GM18907 (cell line): Measurements from ENCODE around the gene NOL9.
"Not testable (repeated sequence)": the region's sequence is repeated elsewhere in the genome, so short reads cannot be mapped to it uniquely, and the experiment has no call there.

ENCODE experiments used
- ATAC-seq: cut with Tn5 transposase; IDR thresholded peaks from one replicate; pipeline ENCODE4 v1.9.1; 2021; ENCODE audit warnings: mild to moderate bottlenecking, moderate library complexity; ENCODE audit not compliant: unreplicated experiment

NOL9 gene

DNA sequence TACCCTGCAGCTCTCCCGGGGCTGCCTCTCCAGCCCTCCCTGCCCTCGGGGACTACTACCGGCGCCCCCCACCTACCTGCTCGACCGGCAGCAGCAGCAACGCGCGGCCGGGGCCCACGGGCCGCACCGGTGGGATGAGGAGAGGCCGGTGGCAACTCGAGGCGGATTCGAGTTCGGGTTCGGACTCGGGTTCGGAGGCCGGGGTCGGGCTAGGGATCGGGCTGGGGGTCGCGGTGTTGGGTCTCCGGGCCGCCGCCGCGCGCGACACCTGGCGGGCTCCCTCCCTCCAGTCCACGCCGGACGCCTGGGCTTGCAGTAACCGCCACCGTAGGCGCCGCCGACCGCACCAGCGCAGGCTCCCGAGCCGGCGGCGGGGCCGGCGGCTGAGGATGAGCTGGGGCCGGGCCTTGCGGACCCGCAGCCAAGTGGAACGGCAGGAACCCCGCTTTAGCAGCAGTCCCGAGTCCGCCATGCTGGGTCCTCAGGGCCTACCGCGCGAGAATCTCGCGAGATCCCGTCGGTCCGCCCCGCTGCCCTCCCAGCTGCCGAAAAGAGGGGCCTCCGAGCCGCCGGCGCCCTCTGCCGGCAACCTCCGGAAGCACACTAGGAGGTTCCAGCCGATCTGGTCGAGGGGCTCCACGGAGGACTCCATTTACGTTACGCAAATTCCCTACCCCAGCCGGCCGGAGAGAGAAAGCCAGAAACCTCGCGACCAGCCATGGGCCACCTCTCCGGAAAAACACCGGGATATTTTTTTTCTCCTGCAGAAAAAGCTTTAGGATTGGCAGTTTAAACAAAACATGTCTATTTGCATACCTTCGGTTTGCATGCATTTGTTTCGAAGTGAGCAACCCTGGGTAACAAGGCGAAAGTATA lies at the start of gene NOL9:
Gene NOL9, minus strand, starts transcription at position 483 of the 876 bp plus-strand sequence. Its CDS starts 11 bp downstream, at position 472.
- peak; percentile 89 for ATAC-seq

DNA sequence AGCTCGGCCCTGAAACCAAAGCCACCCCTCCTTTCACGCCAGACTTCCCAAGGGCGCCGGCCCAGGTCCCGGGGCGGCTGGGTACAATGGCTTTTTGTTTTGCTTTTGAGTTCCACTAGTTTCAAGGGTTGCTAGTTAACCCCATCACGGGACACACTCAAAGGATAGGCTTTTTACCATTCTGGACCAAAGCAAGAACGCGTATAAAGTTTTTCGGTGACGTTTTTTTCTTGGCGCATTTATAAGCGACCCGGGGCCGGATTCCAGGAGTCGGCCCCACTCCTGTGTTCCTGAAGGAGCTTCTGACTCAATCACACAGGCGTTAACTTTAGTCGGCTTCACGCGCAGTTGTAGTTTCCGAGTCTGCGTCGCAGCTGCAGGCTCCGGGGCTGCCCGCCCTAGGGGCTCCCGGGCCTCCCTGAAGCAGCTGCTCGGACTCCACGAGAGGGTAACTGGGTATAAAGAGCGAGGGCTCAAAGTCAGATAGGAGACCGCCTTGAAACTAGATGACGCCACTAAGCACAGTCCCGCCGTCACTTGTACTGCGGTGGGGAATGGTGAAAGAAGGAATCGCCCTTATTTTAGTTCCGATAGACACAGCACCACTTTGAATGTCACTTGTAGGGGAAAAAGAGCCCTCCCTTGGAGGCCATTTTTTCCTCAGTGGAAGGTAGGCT lies 49.1 kb upstream of the NOL9 start:
- ATAC-seq = peak; percentile 21

DNA sequence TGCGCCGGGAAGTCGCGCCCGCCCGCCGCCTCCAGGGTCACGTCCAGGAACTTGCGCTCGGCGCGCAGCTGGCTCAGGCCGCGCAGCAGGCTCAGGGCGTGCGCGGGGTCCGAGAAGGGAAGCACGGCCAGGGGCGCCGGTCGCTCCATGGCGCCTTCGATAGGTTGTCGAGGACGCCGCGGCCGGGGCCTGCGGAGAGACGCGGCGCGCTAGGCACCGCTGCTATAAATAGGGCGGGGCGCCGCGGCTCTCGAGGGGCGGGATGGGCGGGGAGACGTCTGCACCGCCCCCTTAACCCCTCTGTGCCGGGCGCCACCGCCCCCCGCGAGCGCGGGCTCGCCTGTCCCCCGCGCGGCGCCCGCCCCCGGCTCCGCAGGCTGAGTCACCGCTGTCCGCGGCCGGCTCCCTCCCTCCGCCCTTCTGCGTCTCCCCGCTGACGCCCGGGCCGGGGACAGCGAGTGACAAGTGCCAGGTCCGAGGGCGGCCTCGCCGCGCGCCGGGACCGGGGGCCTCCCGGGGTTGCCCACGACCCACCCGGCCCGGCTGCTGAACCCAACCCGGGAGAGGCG lies 48.4 kb upstream of the NOL9 start, which contains the start of gene KLHL21:
Gene KLHL21, minus strand, starts transcription at position 201 of the 569 bp plus-strand sequence. Its CDS starts 52 bp downstream, at position 149.
- peak; percentile 53 for ATAC-seq

DNA sequence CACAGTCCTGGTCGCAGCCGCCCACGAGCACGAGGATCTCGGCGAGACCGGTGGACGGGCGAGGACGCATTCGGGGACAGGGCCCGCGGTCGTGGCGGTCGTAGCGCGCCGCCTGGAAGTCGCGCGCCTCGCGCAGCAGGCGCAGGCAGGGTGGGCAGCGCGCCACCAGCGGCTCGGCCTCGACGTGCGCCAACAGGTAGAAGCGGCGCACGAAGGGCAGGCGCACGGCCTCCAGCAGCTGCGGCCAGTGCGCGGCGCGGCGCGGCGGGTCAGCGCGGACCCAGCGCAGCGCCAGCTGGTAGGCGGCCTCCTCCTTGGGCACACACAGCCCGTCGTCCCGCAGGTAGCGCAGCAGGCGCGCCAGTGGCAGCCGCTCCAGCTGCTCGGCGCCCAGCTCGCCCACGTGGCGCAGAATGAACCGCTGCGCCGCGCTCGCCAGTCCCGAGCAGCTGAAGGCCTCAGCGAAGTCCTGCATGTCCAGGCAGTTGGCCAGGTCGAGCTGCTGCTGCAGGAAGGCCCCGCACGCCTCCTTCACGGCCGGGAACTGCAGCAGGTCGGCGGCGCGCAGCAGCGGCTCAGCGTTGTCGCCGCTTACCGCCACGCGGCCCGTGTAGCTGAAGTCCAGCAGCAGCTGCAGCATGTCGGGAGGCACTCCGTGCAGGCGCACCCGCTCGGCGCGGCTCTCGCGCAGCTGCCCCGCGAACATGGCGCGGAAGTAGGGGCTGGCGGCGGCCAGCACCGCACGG lies 47.8 kb upstream of the NOL9 start:
- ATAC-seq = peak; percentile 38

DNA sequence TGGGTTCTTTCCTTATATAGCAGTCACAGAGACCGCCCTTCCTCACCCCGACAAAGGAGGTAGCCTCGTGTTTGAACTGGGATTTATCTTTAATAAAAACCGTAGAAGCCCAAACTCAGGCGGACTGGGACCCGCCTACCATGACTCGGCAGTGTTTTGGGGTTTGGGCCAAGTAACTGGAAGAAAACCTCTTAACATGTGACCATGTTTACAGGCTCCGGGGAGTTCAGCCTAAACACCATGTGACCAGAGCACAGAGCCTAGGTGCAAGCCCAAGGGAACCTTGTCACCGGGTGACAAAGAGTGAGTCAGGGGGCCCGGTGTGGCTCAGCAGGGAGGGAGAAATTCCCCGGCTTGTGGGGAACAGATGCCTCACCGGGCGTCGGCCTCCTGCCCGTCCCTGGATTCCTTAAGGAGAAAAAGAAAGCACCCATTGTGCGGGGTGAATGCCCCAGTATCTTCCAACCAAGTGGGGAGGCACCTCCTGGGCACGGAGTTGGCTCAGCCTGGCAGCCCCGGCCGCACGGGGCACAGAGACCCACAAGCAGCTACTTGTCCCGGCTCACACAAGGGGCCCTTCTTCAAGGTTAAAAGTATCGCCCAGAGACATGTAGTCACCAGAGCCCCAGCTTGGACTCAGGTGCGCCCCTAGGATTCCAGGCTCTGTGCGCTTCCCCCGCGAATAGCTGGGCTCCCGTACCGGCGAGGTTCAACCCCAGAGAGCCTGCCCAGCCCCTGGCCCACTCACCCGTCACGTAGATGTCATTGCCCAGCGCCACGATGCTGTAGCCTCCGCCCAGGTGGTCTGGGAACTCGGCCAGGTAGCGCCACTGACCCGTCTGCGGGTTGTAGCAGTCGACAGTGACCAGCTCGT lies 47.0 kb upstream of the NOL9 start:
- ATAC-seq = peak; percentile 34

DNA sequence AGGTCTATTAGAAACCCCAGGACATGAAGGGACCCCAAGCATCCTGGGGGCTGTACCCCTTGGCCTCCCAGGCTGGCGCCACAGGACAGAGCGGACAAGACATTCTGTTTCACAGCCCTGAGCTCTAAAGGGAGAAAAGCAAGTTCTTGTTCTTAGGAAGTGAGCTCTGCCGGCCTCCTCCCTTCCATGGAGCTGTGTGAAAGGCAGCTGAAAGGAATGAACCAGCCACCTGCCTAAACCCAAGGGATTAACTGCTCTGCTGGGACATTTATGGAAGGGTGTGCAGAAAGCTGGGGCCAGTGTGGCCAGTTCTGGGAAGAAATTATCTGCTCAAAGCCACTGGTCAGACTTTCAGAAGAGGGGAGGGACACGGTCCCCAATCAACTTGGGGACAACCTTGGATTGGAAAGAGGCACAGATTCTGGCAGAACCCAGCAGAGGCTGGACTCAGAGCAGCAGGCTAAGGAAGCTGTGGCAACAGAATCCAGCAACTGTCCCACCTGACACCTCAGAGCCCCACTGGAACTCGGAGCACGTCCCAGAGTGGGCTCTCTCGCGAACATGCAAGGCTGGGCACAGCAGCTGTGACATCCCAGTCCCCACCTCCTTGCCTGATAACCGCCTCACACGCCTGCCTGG lies 46.2 kb upstream of the NOL9 start:
- ATAC-seq = peak; percentile 13

DNA sequence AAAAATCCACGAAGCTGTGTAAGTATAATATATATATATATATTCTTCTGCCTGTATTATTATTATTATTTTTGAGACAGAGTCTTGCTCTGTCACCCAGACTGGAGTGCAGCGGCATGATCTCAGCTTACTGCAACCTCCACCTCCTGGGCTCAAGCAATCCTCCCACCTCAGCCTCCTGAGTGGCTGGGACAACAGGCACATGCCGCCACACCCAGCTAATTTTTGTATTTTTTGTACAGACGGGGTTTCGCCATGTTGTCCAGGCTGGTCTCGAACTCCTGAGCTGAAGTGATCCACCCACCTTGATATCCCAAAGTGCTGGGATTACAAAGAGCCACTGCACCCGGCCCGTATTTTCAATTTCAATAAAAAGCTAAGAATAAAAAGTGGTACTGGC lies 45.7 kb upstream of the NOL9 start:
- ATAC-seq = not testable (repeated sequence)

DNA sequence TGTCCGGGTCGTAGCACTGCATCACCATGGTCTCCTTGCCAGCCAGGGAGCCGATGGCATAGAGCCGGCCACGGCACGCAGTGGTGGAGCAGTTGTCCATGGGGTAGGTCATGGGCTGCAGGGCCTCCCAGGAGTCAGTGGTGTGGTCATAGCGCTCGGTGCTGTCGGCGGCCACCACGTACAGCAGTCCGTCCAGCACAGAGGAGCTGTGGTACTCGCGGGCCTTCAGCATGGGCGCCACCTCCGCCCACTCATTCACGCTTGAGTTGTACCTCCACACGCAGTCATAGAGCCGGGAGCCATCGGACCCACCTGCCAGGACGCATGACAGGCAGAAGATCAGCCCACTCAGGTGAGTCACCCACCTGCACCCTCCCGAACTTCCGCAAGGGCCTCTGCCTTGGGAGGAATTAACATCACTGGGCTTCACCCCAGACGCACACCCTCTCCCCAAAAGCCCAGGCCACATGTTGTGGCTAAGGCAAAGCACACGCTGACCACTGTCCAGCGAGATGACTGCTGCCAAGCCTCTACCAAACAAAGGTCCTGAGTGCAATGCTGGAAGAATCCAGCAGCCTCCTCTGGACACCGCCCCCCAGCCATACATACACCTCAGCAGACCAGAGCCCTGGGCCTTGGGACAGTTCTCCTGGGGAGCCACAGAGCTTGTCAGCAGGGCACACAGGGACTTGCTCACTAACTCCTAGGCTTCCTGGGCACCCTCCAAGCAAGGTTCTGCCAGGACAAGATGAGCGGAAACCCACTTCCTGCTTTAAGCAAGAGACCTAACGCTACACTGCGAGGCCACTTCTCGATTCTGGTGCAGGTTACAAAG lies 45.0 kb upstream of the NOL9 start:
- no peak for ATAC-seq

DNA sequence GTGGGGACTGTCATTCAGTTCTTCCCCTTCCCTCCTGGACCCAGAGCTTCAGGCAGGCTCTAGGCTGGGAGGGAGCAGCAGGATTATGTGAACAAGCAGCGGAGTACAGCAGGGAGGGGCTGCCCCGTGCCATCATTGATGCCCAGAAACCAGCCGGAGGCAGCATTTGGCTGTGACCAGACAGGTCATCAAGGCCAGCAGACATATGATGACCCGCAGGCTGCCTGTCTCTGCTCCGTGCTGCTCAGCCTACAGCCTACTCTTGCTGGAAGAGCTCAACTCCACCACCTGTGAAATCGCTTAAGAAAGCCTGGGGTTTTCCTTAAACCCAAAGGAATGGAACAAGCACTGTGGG lies 43.4 kb upstream of the NOL9 start:
- no peak for ATAC-seq

DNA sequence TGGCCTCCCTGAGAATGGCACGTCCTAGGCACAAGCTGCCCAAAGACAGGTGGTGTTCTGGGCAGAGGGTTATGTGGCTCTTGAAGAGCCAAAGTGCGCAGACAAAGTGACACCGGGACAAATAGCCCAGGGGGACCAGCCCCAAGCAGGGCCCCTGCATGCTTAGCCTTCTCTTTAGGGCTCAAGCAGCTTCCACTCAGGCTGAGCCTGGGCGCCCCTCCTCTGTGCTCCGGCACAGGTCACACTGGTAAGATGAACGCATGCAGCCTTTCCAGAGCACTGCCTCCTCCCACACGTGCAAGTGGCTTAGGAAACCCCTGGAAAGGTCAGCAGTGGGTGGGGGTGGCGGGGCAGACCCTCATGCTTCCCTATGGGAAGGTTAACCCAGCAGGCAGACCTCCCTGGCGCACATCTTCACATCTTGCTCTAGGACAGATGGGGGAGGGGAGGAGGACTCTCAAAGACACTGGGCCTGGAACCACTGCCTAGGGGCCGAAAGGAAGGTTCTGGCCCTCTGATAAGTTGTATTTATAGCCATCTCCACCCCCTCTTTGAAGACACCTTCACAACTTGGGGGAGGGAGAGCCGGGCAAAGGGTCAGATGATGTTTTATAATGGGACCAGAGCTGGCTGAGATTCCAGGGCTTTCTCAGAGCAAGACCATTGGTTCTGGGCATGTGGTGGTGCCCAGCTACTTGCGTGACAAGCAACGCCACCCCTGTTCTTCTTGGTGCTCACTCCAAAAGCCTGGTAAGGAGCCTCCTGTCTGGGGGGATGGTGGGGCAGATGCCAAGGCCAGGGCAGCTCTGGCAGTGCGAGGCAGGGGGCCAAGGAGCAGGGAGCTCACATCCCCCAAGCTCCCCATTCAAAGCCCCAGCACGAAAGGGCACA lies 42.8 kb upstream of the NOL9 start:
- ATAC-seq = no peak

DNA sequence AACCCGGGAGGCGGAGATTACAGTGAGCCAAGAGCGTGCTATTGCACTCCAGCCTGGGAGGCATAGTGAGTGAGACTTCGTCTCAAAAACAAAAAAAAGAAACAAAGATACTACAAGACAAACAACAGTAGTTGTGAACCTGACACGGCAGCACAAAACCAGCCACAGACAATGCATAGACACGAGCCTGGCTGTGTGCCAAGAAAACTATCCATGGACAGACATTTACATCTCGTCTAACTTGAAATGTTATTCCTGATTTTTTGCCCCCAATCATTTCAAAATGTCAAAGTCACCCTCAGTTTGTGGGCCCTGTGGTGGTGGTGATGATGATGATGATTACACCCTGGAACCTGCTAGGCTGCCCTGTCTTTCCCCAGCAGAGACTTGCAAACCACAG lies 42.0 kb upstream of the NOL9 start:
- no peak for ATAC-seq

DNA sequence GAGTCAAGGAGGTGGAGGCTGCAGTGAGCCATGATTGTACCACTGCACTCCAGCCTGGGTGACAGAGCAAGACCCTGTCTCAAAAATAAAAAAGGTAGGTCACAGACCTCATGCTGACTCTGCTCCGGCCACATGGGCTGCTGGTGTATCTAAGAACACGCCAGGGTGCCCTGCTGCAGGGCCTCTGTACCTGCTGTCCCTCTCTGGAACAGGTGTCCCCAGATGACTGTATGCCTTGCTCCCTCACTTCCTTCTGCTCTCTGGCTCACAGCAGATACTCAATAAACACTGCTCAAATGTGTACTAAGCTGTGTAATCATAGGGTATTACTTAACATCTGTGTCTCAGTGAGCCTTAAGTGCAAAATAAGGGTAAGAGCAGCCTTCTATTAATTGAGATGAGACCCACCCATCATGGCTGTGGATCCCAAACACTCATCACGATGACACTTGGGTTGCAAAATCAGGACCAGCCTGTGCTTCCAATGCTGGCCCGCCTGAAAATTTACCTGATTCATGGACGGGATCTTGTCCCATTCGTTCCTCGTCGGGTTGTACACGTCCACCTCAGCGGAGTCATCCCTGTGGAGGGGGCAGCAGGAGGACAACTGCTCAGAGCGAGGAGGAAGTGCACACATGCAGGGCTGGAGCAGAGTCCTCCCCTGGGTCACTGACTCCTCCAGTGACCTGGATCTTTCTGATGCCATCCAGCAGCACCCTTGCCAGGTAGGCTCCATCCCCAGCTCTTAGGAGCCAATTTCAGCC lies 40.8 kb upstream of the NOL9 start:
- no peak for ATAC-seq

DNA sequence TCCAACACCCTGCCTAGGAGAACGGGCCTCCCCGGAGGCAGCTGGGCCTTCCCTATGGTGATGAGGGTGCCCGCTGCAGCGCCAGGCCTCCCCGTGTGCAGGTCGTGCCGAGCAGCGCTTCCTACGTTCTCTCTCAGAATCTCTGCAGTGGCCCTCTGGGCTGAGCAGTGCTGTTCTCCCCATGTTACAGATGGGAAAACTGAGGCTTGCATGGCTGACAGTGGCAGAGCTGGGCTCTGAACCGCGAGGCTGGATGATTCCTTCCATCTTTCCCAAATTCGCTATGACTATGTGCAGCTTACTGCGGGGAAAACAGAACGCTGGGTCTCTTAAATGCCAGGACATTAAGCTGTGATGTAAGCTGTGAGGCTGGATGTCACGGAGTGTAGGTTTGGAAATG lies 39.5 kb upstream of the NOL9 start:
- no peak for ATAC-seq

DNA sequence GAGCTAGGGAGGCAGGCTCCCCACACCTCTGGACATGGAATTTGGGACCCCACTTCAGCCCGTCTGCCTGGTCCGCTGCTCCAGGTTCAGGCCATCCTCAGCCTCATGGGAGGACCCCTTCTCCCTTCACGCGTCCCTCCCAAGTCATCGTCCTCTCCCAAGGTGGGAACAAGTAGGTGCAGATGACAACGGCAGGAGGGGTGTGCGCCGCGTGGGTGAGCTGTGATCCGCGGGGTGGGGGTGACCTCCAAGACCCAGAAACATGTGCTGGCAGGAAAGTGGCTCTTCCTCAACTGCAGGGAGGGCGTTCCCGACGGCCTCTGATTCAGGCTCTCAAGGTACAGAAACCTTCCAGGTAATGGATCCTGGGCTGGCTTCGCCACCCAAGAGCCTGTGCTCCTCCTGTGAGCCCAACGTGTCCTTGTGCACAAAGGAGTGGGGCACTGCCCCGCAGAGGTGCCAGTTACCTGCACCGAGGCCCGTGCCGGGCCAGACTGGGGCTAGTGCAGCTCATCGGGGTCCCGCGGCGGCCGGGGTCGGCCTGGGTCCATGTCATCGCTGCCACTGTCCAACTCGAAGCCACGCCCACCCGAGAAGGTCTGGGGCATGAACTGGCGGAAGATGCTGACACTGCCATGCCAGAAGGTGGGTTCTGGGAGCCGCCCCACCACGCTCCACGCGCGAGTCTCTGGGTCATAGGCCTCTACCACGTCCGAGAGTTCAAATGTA lies 38.7 kb upstream of the NOL9 start:
- ATAC-seq = no peak

DNA sequence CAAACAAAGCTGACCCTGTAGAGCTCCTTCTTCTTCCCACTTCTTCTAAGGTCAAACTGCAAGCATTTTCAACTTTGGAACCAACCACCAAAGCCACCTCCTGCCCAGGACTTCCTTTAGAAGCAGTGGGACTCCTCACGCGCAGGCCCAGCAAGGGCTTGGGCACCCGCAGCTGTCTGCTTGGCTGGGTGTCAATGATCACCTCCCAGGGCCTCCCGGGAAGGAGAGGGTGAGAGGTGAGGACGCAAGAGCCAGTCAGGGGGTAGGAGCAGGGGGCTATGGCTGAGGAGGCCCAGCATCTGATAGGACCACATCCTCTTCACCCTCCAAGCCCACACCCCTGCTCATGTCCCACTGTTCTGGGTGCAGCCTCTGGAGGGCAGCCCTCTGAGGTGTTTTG lies 38.1 kb upstream of the NOL9 start:
- ATAC-seq = no peak

DNA sequence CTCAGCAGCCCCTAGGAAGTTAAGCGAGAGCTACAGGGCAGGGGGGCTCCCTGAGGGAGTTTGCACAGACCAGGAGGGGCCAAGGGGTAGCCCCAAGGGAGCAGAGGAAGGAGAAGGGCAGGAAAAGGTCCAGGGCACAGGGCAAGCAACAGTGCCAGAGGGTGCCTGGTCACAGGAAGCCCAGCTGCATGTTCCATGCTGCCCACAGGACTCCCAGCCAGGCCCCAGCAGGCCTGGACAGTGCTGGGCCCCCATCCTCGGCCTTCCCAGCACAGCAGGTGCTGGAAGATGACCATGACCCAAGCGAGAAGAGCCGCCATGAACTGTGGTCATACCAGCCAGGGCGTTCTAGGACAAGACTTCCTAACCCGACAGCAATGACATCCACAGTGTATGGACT lies 37.3 kb upstream of the NOL9 start:
- no peak for ATAC-seq
